Fibroblast of lung (primary cell): ENCODE measurements around the gene KCNG2. TPM values are rescaled to one million over a fixed set of nuclear protein-coding genes. Genes with fewer than 3 reads are reported as not detected.

Experiments
- DNase-seq, 2 donors: peaks; one replicate each; pipeline versions ENCODE4 v3.0.0 to v3.0.0-alpha.2; 2010; ENCODE audit warnings: low read depth in 2 of 2
- H2AFZ ChIP-seq: 2 replicates; pipeline ENCODE4 v1.5.1; 2012; ENCODE audit warnings: low read length, control low read depth, inconsistent platforms
- H3K27ac ChIP-seq: 2 replicates; pipeline ENCODE4 v1.5.1; 2011; ENCODE audit warnings: low read length, control low read depth; ENCODE audit not compliant: insufficient read depth
- H3K27me3 ChIP-seq: 2 replicates; pipeline ENCODE4 v1.5.1; 2011; ENCODE audit warnings: mild to moderate bottlenecking, low read length; ENCODE audit not compliant: control insufficient read depth, insufficient read depth
- H3K36me3 ChIP-seq: 2 replicates; pipeline ENCODE4 v1.5.1; 2011; ENCODE audit warnings: low read length; ENCODE audit not compliant: control insufficient read depth, insufficient read depth
- H3K4me1 ChIP-seq: 2 replicates; pipeline ENCODE4 v1.5.1; 2011; ENCODE audit warnings: low read length; ENCODE audit not compliant: control insufficient read depth, insufficient read depth; ENCODE audit errors: extremely low read depth
- H3K4me2 ChIP-seq: 2 replicates; pipeline ENCODE4 v1.5.1; 2011; ENCODE audit warnings: low read length, control low read depth; ENCODE audit not compliant: insufficient read depth; ENCODE audit errors: extremely low read depth
- H3K4me3 ChIP-seq, 4 experiments: fragments of 200-600 bp in 1 of 4; sonication (generic) in 1 of 4; replicated peaks in 1 of 4; 2 replicates each; pipeline ENCODE4 v1.5.1; 2011 to 2016; ENCODE audit warnings: low read length in 4 of 4, low read depth in 3 of 4, mild to moderate bottlenecking in 3 of 4, control low read depth in 2 of 4, inconsistent platforms in 1 of 4, mixed read lengths in 1 of 4; ENCODE audit not compliant: insufficient read depth in 1 of 4; ENCODE audit errors: control extremely low read depth in 1 of 4
- H3K79me2 ChIP-seq: 2 replicates; pipeline ENCODE4 v1.5.1; 2012; ENCODE audit warnings: mild to moderate bottlenecking, low read length, inconsistent platforms; ENCODE audit not compliant: control insufficient read depth, insufficient read depth
- H3K9ac ChIP-seq: 2 replicates; pipeline ENCODE4 v1.5.1; 2011; ENCODE audit warnings: mild to moderate bottlenecking, low read length, control low read depth; ENCODE audit not compliant: insufficient read depth
- H3K9me3 ChIP-seq: 2 replicates; pipeline ENCODE4 v1.5.1; 2012; ENCODE audit warnings: low read depth, low read length; ENCODE audit not compliant: control insufficient read depth, insufficient read depth
- H4K20me1 ChIP-seq: 2 replicates; pipeline ENCODE4 v1.5.1; 2011; ENCODE audit warnings: low read length; ENCODE audit not compliant: control insufficient read depth, insufficient read depth; ENCODE audit errors: extremely low read depth
- CTCF ChIP-seq, 2 donors: IDR thresholded peaks in 1 of 2; conservative IDR thresholded peaks in 1 of 2; 1 replicate in 1 of 2; 2 replicates in 1 of 2; pipeline ENCODE4 v1.5.1; 2011 to 2012; ENCODE audit warnings: low read length in 2 of 2, control low read depth in 1 of 2, inconsistent platforms in 1 of 2, low read depth in 1 of 2, mild to moderate bottlenecking in 1 of 2
- EZH2 ChIP-seq: IDR thresholded peaks from 2 replicates; pipeline ENCODE4 v1.5.1; 2012; ENCODE audit warnings: low read length, control low read depth, mild to moderate bottlenecking; ENCODE audit errors: missing control alignments
- polyA plus RNA-seq, 2 donors: library from polyadenylated mRNA; depleted of rRNA in 1 of 2; stranded (reverse) in 1 of 2; unstranded in 1 of 2; fragments of >200 nt; gene quantifications; 2 replicates each; pipeline ENCODE4 v1.2.1, GENCODE V29; 2011 to 2012; ENCODE audit warnings: missing spikeins in 1 of 2
- total RNA-seq: library from RNA; depleted of rRNA; stranded (reverse); fragments of >200 nt; gene quantifications from 2 replicates; pipeline ENCODE4 v1.2.1, GENCODE V29; 2014

Gene KCNG2
- total and polyA plus RNA-seq, 2 donors (not counting 1 experiment from before 2014, with no cell fraction given), result 0.42 to 10.1 TPM

- H3K27ac ChIP-seq, result no peak overlapping the region
- no peak overlapping the region for H2AFZ ChIP-seq
- peaks cover 4% of the 10 kb centered on the region for H3K79me2 ChIP-seq
- no peaks in the 10 kb centered on the region for H3K9me3 ChIP-seq
- H3K4me2 ChIP-seq, result no peak overlapping the region
- no peak overlapping the region for H3K4me3 ChIP-seq
- peaks cover 2% of the 10 kb centered on the region for H3K36me3 ChIP-seq
- DNase-seq, result no peak
- H3K27me3 ChIP-seq, result no peaks in the 10 kb centered on the region
- TF ChIP-seq EZH2, result no peak
- TF ChIP-seq CTCF (conservative IDR thresholded peaks at IDR 0.05 in 1 of 2, IDR thresholded peaks at IDR 0.05 in 1 of 2; ENCODE audit: low read depth in 1 of 2, low read length in 2 of 2), result no peak
- H3K9ac ChIP-seq, result no peak overlapping the region
- H3K4me1 ChIP-seq, result no peaks in the 10 kb centered on the region
- H4K20me1 ChIP-seq, result no peaks in the 10 kb centered on the region
These were observed 128.6 kb downstream of the KCNG2 start for GRCh38 chr18:79926306-79926705.

DNA sequence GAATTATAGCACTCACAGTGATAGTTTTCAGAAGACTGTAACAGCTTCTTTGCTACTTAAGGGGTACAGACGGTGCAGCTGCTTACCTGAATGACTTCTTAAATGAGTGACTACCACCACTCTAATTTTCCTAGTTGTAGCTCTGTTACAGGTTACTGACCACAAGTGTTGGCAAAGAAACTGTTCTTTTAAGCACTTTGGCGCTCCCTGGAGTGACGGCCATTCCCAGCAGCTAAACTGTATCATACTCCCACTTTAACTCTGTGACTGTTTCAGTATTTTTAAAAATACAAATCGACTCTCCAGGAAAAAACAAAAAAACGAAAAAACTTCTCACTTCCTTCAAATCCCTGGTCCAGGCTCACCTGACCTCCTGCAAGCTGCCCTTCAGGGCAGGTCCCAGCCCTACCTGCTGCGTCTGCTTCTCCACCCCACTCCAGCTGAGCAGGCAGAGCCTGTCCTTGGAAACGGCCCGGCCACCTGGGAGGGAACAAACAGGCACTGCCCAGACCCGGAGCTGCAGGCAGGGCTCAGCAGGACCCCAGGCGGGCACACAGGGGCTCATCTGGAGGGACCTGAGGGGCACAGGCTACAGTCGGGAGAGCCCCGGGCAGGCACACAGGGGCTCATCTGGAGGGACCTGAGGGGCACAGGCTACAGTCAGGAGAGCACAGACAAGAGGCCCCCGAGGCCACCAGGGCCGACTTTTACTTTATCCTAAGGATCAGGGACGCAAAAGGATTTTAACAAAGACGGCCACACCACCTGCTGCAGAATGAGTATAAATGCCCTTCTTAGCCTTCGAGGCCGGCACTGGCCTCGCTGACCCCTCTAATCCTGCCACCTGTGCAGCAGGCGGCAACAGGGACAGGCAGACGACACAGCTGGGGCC lies 129.2 kb downstream of the KCNG2 start:
- Histone ChIP-seq H2AFZ (no peak overlapping the region), H3K4me3 (no peak overlapping the region), H3K4me1 (no peaks in the 10 kb centered on the region), H3K27me3 (no peaks in the 10 kb centered on the region), H3K9me3 (no peaks in the 10 kb centered on the region), H3K79me2 (peaks cover 8% of the 10 kb centered on the region), H3K36me3 (peaks cover 2% of the 10 kb centered on the region), H3K9ac (no peak overlapping the region), H3K27ac (no peak overlapping the region), H4K20me1 (no peaks in the 10 kb centered on the region), H3K4me2 (no peak overlapping the region)
- DNase-seq, result no peak
- TF ChIP-seq CTCF (conservative IDR thresholded peaks at IDR 0.05 in 1 of 2, IDR thresholded peaks at IDR 0.05 in 1 of 2; ENCODE audit: low read depth in 1 of 2, low read length in 2 of 2), result no peak
- no peak for TF ChIP-seq EZH2

DNA sequence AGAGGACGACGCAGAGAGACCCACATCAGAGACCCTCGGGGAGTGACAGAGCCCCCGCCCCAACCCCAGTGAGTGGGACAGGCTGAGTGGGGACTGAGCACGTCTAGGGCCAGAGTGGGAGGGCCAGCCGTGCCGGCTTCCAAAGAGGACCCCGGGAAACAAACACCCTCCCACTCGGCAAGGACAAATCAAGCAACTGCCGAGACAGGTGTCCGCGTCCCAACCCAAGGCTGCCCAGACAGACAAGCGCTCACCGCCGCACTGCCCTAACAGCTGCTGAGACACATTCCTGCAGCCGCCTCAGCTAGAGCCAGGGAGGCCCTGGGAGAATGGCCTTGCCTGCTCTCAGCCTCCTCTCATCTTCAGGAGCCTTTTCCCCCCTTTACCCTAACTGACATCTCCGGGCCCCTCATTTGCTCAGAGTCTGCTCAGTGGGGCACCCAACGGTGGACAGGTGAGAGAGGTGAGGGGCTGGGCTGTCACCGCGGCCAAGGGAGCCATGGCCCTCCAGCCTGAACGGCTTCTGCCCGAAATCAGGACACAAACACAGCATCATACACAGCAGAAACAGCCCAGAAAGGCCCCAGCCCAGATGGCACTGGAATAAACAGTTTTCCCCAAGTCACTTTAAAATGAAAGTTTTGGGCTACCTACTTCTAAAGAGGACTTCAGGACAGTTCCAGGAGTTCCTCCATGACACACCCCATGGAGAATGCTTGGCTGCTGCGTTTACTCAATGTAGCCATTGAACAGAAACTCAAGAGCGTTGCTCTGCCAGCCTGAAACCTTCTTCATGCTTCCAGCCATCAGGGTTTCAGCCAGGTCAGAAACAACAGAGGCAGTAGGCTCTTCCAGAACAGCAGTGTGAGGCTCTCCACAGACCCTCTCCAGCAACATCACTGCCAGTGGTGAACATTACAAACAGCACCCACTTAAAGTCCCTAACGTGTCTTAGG lies 130.1 kb downstream of the KCNG2 start:
- DNase-seq, result no peak
- H3K9ac ChIP-seq, result no peak overlapping the region
- H3K4me2 ChIP-seq, result no peak overlapping the region
- H3K36me3 ChIP-seq, result peaks cover 2% of the 10 kb centered on the region
- H3K4me1 ChIP-seq, result no peaks in the 10 kb centered on the region
- no peak overlapping the region for H3K4me3 ChIP-seq
- H3K9me3 ChIP-seq, result no peaks in the 10 kb centered on the region
- no peaks in the 10 kb centered on the region for H4K20me1 ChIP-seq
- H3K79me2 ChIP-seq, result peaks cover 8% of the 10 kb centered on the region
- no peak overlapping the region for H2AFZ ChIP-seq
- H3K27ac ChIP-seq, result no peak overlapping the region
- no peak for TF ChIP-seq CTCF (conservative IDR thresholded peaks at IDR 0.05 in 1 of 2, IDR thresholded peaks at IDR 0.05 in 1 of 2; ENCODE audit: low read depth in 1 of 2, low read length in 2 of 2)
- no peak for TF ChIP-seq EZH2
- no peaks in the 10 kb centered on the region for H3K27me3 ChIP-seq
